Suprapubic skin (tissue), 4 donors: Measurements from ENCODE around the gene TGFB3.

Source experiments
- CTCF ChIP-seq, 2 donors: fragments of 200-600 bp in 1 of 2; fragments of 450-650 bp in 1 of 2; sonication (generic) in 1 of 2; IDR thresholded peaks; one replicate each; pipeline ENCODE4 v1.5.1; 2016 to 2019; ENCODE audit warnings: antibody characterized with exemption in 2 of 2, mild to moderate bottlenecking in 1 of 2, moderate library complexity in 1 of 2
- EP300 ChIP-seq: sonication (generic); formaldehyde crosslinking; IDR thresholded peaks from one replicate; pipeline ENCODE4 v1.6.1; 2017; ENCODE audit warnings: antibody characterized with exemption
- POLR2A ChIP-seq, 2 donors: fragments of 450-650 bp; IDR thresholded peaks; one replicate each; pipeline ENCODE4 v1.6.1; 2017; ENCODE audit warnings: antibody characterized with exemption in 2 of 2, mild to moderate bottlenecking in 2 of 2, moderate library complexity in 2 of 2
- POLR2AphosphoS5 ChIP-seq, 3 donors: sonication (generic); formaldehyde crosslinking; IDR thresholded peaks; one replicate each; pipeline ENCODE4 v1.6.1; 2017; ENCODE audit warnings: antibody characterized with exemption in 3 of 3

- TF ChIP-seq CTCF (IDR thresholded peaks at IDR 0.05), result no peak
- TF ChIP-seq POLR2A (IDR thresholded peaks at IDR 0.05), result no peak
- TF ChIP-seq POLR2AphosphoS5 (IDR thresholded peaks at IDR 0.05), result no peak
- no peak for TF ChIP-seq EP300
Observed at GRCh38 chr14:75969126-75969525, 12.7 kb downstream of the TGFB3 start.
